Vagina (tissue), 2 donors: ENCODE data around the gene MYLK4. TPM values are rescaled to one million over a fixed set of nuclear protein-coding genes. Genes with fewer than 3 reads are reported as not detected.

Experiments used
- DNase-seq, 2 donors: peaks; one replicate each; pipeline ENCODE4 v3.0.0-alpha.2; 2017; ENCODE audit errors: extremely low spot score in 2 of 2
- H3K27ac ChIP-seq: fragments of 200-600 bp; sonication (generic); one replicate; pipeline ENCODE4 v1.5.1; 2019
- H3K27me3 ChIP-seq: fragments of 200-600 bp; sonication (generic); one replicate; pipeline ENCODE4 v1.5.1; 2019
- H3K36me3 ChIP-seq, 2 donors: fragments of 200-600 bp; sonication (generic); one replicate each; pipeline ENCODE4 v1.5.1; 2017 to 2019
- H3K4me1 ChIP-seq: fragments of 200-600 bp; sonication (generic); one replicate; pipeline ENCODE4 v1.5.1; 2019
- H3K4me3 ChIP-seq, 2 donors: fragments of 200-600 bp; sonication (generic); 1 replicate in 1 of 2; 2 replicates in 1 of 2; pipeline ENCODE4 v1.5.1; 2016 to 2019
- H3K9me3 ChIP-seq: fragments of 200-600 bp; sonication (generic); one replicate; pipeline ENCODE4 v1.5.1; 2019
- CTCF ChIP-seq, 3 experiments: fragments of 450-650 bp in 2 of 3; fragments of 200-600 bp in 1 of 3; sonication (generic) in 1 of 3; IDR thresholded peaks; one replicate each; pipeline ENCODE4 v1.5.1; 2017 to 2019; ENCODE audit warnings: antibody characterized with exemption in 3 of 3, mild to moderate bottlenecking in 2 of 3, moderate library complexity in 2 of 3
- POLR2A ChIP-seq, 2 donors: fragments of 450-650 bp; IDR thresholded peaks; one replicate each; pipeline ENCODE4 v1.6.1; 2017; ENCODE audit warnings: antibody characterized with exemption in 2 of 2, mild to moderate bottlenecking in 2 of 2, moderate library complexity in 2 of 2
- POLR2AphosphoS5 ChIP-seq, 2 donors: sonication (generic); formaldehyde crosslinking; IDR thresholded peaks; one replicate each; pipeline ENCODE4 v1.9.0; 2017; ENCODE audit warnings: antibody characterized with exemption in 2 of 2, mild to moderate bottlenecking in 2 of 2, low read depth in 1 of 2; ENCODE audit not compliant: insufficient read depth in 1 of 2
- intact Hi-C: fragments of 100-400 bp; cut with DNase I; formaldehyde crosslinking; loops from one replicate; pipeline ENCODE4 v1.15.1; 2023
- total RNA-seq: library from RNA; depleted of rRNA; stranded (reverse); fragments of >200 nt; gene quantifications from one replicate; pipeline ENCODE4 v1.2.3, GENCODE V29; 2016

Gene MYLK4
- total RNA-seq, 1 donor from 2014 or later = 0.74 TPM

- Histone ChIP-seq H3K27ac (no peak overlapping the region), H3K36me3 (no peaks in the 10 kb centered on the region), H3K9me3 (no peaks in the 10 kb centered on the region), H3K4me1 (no peaks in the 10 kb centered on the region), H3K4me3 (no peak overlapping the region), H3K27me3 (no peaks in the 10 kb centered on the region)
- intact Hi-C loops = no loop called here
- no peak for DNase-seq
- no peak for TF ChIP-seq POLR2AphosphoS5 (IDR thresholded peaks at IDR 0.05; ENCODE audit: insufficient read depth in 1 of 2, low read depth in 1 of 2)
- TF ChIP-seq CTCF (IDR thresholded peaks at IDR 0.05) = no peak
- TF ChIP-seq POLR2A (IDR thresholded peaks at IDR 0.05) = no peak
Measured at GRCh38 chr6:2686515-2686914, 64.2 kb downstream of the MYLK4 start.

GRCh38 chr6:2684766-2685754, 65.7 kb downstream of the MYLK4 start:
- Histone ChIP-seq H3K9me3 (no peaks in the 10 kb centered on the region), H3K27me3 (no peaks in the 10 kb centered on the region), H3K4me3 (no peak overlapping the region), H3K36me3 (no peaks in the 10 kb centered on the region), H3K4me1 (no peaks in the 10 kb centered on the region), H3K27ac (no peak overlapping the region)
- TF ChIP-seq CTCF (IDR thresholded peaks at IDR 0.05) (no peak), POLR2AphosphoS5 (IDR thresholded peaks at IDR 0.05; ENCODE audit: insufficient read depth in 1 of 2, low read depth in 1 of 2) (no peak), POLR2A (IDR thresholded peaks at IDR 0.05) (no peak)
- intact Hi-C loops = no loop called here
- no peak for DNase-seq

GRCh38 chr6:2684103-2684749, 66.5 kb downstream of the MYLK4 start:
- no peaks in the 10 kb centered on the region for H3K36me3 ChIP-seq
- TF ChIP-seq POLR2AphosphoS5 (IDR thresholded peaks at IDR 0.05; ENCODE audit: insufficient read depth in 1 of 2, low read depth in 1 of 2) (no peak), CTCF (IDR thresholded peaks at IDR 0.05) (no peak), POLR2A (IDR thresholded peaks at IDR 0.05) (no peak)
- no peaks in the 10 kb centered on the region for H3K27me3 ChIP-seq
- no peak for DNase-seq
- H3K9me3 ChIP-seq = no peaks in the 10 kb centered on the region
- intact Hi-C loops = no loop called here
- no peaks in the 10 kb centered on the region for H3K4me1 ChIP-seq
- no peak overlapping the region for H3K4me3 ChIP-seq
- no peak overlapping the region for H3K27ac ChIP-seq

- Histone ChIP-seq H3K36me3 (no peaks in the 10 kb centered on the region), H3K9me3 (no peaks in the 10 kb centered on the region), H3K4me3 (no peak overlapping the region), H3K27me3 (no peaks in the 10 kb centered on the region), H3K4me1 (no peaks in the 10 kb centered on the region), H3K27ac (no peak overlapping the region)
- TF ChIP-seq POLR2A (IDR thresholded peaks at IDR 0.05) (no peak), CTCF (IDR thresholded peaks at IDR 0.05) (no peak), POLR2AphosphoS5 (IDR thresholded peaks at IDR 0.05; ENCODE audit: insufficient read depth in 1 of 2, low read depth in 1 of 2) (no peak)
- no peak for DNase-seq
- intact Hi-C loops = no loop called here
Measured at GRCh38 chr6:2680264-2680922, 70.3 kb downstream of the MYLK4 start.
